ENCODE measurements around the gene STAT5A.

GRCh38 chr17:42306385-42306667, 18.0 kb downstream of the STAT5A start:
- no peak for TF ChIP-seq POLR2A (IDR thresholded peaks at IDR 0.05)
- TF ChIP-seq CTCF (IDR thresholded peaks at IDR 0.05): no peak
